ENCODE results near the gene FAM193B. TPM values are rescaled to one million over a fixed set of nuclear protein-coding genes. Genes with fewer than 3 reads are reported as not detected.

The FAM193B gene
- total RNA-seq, 1 donor from 2014 or later, result 14.0 TPM

DNA sequence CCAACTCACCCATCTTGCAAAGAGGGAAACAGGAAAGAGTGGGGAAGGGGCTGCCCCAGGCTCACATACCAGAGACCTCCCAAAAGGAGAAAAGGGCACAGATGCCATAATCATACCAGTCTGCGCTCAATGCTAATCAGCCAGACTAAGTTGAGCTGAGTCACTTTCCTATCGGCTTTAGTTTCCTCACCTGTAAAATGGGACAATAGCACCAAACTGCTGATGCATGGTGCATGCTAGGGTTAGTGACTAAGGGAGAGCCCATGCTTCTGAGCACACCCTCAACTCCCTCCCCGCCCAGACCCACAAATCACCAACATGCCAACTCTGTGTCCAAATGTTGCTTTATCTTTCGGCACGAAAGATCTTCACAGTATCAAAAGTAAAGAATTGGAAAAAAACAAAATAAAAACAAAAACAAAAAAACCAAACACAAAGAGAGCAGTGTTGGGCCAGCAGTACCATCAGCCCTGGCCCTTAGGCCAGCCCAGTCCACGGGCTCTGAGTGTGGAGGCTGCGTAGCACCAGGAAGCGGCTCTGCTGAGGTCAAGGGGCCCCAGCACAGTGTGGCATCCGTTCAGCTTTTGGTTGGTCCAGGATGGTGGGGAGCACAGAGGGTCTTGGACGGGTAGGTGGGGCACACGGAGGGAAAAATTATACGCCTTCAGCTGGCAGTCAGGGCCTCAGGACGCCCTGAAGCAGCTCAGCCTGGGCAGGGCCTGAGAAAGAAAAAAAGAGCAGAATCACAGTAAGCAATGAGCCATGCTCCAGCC is 34.7 kb downstream of the FAM193B start:
- no peak for DNase-seq (ENCODE audit: low read depth)
- Histone ChIP-seq H3K36me3 (ENCODE audit: control insufficient read depth, insufficient read depth, low read length) (peaks cover 38% of the 10 kb centered on the region), H3K27me3 (ENCODE audit: control insufficient read depth, insufficient read depth, low read length) (no peaks in the 10 kb centered on the region), H3K4me3 (ENCODE audit: low read depth, low read length) (no peak overlapping the region)
- FAIRE-seq, result no peak
- TF ChIP-seq, protein P1, sequence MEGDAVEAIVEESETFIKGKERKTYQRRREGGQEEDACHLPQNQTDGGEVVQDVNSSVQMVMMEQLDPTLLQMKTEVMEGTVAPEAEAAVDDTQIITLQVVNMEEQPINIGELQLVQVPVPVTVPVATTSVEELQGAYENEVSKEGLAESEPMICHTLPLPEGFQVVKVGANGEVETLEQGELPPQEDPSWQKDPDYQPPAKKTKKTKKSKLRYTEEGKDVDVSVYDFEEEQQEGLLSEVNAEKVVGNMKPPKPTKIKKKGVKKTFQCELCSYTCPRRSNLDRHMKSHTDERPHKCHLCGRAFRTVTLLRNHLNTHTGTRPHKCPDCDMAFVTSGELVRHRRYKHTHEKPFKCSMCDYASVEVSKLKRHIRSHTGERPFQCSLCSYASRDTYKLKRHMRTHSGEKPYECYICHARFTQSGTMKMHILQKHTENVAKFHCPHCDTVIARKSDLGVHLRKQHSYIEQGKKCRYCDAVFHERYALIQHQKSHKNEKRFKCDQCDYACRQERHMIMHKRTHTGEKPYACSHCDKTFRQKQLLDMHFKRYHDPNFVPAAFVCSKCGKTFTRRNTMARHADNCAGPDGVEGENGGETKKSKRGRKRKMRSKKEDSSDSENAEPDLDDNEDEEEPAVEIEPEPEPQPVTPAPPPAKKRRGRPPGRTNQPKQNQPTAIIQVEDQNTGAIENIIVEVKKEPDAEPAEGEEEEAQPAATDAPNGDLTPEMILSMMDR (IDR thresholded peaks at IDR 0.05; ENCODE audit: insufficient read depth, low read length, severe bottlenecking), result no peak

DNA sequence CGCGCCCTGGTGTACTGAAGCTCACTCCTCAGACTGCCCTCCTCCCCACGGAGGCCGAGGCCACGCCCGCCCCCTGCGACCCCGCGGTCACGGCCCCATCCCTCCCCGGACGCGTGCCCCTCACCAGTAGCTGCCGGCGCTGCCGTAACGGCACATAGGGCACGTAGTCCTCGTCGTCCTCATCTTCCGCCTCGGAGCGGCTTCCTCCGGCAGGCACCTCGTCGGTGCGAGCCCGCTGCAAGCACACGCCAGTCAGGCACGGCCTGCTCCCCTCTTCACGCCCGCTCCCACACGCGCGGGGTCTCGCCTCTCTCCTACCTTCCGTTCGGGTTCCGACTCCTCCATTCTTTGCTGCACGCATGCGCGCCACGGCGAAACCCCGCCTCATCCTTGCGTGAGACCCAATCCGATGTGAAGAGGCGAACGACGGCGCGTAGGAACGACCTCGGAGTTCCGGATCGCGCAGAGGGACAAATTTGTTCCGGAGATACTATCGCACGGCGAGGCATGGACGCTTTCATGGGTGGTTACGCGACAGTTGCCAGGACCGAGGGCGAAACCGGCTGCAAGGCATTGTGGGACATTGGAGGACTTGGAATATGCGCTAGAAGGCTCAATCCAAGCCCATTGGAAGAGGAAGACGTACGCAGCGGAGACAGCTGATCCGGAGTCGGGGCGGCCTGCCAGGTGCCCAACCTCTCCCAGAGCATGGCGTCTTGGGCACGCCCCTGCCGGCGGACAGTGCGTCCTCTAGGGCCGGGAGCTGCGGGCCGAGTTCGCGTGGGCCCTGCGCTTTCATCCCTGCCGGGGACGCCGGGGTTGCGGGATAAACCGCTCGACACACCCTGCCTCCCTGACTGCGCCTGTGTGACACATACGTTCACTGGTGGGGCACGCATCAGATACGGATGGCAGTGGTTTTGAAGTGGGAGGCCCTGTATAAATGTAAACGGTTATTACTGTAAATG is 37.5 kb downstream of the FAM193B start, which contains the start of gene DDX41:
Gene DDX41 (minus strand): TSS at position 361 of the 968 bp plus-strand sequence. CDS start 16 bp downstream, at position 345.
- Histone ChIP-seq H3K4me3 (ENCODE audit: low read depth, low read length) (peak within 1 kb of the TSS; percentile 100), H3K27me3 (ENCODE audit: control insufficient read depth, insufficient read depth, low read length) (no peaks in the 10 kb centered on the region), H3K36me3 (ENCODE audit: control insufficient read depth, insufficient read depth, low read length) (peaks cover 51% of the 10 kb centered on the region)
- peak; percentile 97 for DNase-seq (ENCODE audit: low read depth)
- TF ChIP-seq, protein P1 (IDR thresholded peaks at IDR 0.05; ENCODE audit: insufficient read depth, low read length, severe bottlenecking), result no peak
- FAIRE-seq, result peak; percentile 98

DNA sequence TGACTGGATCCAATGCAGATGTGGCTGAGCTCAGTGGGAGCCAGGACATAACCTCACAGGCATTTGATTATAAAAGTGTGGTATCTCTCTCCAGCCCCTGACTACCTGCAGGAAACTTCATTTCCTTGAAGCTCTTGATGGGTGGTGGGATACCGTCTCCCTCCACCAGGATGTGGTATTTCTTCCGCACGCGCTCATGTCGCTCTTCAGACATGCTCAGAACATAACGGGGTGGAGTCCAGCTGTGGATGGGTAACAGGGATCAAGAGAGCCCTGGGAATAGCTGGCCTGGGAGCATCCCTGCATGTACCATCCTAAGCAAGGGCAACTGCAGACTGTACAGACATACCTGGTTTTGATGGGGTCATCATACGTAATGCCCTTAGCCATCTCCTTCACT is 38.8 kb downstream of the FAM193B start:
- DNase-seq (ENCODE audit: low read depth), result no peak
- H3K27me3 ChIP-seq (ENCODE audit: control insufficient read depth, insufficient read depth, low read length), result no peaks in the 10 kb centered on the region
- TF ChIP-seq, protein P1 (IDR thresholded peaks at IDR 0.05; ENCODE audit: insufficient read depth, low read length, severe bottlenecking), result no peak
- H3K4me3 ChIP-seq (ENCODE audit: low read depth, low read length), result peak overlapping the region; percentile 100
- no peak for FAIRE-seq
- peaks cover 56% of the 10 kb centered on the region for H3K36me3 ChIP-seq (ENCODE audit: control insufficient read depth, insufficient read depth, low read length)

DNA sequence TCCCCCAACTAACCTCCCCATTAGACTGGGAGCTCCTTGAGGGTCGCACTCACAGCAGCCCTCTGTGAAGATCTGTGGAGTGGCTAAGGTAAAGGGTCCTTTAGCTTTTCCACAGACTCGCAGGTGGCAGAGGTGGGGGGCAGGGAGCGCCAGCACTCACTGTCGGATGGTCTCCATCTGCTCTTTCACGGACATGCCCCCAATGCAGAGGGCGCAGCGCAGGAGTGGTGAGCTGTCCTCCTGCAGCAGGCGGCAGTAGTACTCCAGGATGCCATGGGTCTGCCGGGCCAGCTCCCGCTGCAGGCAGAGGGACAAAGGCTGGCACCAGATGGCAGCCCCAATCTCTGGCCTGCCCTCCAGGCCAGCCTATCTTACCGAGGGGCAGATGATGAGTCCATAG is 39.8 kb downstream of the FAM193B start:
- FAIRE-seq, result no peak
- H3K36me3 ChIP-seq (ENCODE audit: control insufficient read depth, insufficient read depth, low read length), result peaks cover 49% of the 10 kb centered on the region
- TF ChIP-seq, protein P1 (IDR thresholded peaks at IDR 0.05; ENCODE audit: insufficient read depth, low read length, severe bottlenecking), result no peak

DNA sequence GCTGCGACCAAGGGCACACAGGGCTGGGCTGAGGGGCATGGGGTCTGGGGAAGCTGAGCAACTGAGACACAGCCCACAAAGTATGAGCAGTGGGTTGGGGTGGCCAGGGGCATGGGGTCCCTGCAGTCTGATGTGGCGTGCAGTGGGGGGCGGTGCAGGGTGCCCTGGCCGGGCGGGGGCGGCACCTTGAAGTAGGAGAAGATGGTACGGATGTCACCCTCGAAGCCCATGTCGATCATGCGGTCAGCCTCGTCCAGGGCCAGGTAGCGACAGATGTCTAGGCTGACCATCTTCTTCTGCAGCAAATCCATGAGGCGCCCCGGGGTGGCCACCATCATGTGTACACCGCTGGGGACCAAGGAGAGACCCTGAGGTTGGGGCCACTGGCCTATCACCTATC is 40.9 kb downstream of the FAM193B start:
- no peak for DNase-seq (ENCODE audit: low read depth)
- no peak for FAIRE-seq
- H3K36me3 ChIP-seq (ENCODE audit: control insufficient read depth, insufficient read depth, low read length), result peaks cover 46% of the 10 kb centered on the region
- H3K4me3 ChIP-seq (ENCODE audit: low read depth, low read length), result no peak overlapping the region
- TF ChIP-seq, protein P1 (IDR thresholded peaks at IDR 0.05; ENCODE audit: insufficient read depth, low read length, severe bottlenecking), result no peak
- H3K27me3 ChIP-seq (ENCODE audit: control insufficient read depth, insufficient read depth, low read length), result no peaks in the 10 kb centered on the region

More for the DNA sequence above, 39.8 kb downstream of the FAM193B start:
- Histone ChIP-seq H3K27me3 (ENCODE audit: control insufficient read depth, insufficient read depth, low read length) (no peaks in the 10 kb centered on the region), H3K4me3 (ENCODE audit: low read depth, low read length) (no peak overlapping the region)
- no peak for DNase-seq (ENCODE audit: low read depth)

Measured in bronchial epithelial cell (primary cell).